Coronary artery (tissue), 2 donors: ENCODE results near the gene CBLL2.

ENCODE experiments used
- DNase-seq: peaks from one replicate; pipeline ENCODE4 v3.0.0-alpha.2; 2017; ENCODE audit warnings: low spot score
- H3K27ac ChIP-seq, 2 donors: fragments of 200-600 bp; sonication (generic); one replicate each; pipeline ENCODE4 v1.5.1; 2016 to 2019
- H3K4me3 ChIP-seq: fragments of 200-600 bp; sonication (generic); 2 replicates; pipeline ENCODE4 v1.5.1; 2016; ENCODE audit warnings: mild to moderate bottlenecking, moderate library complexity
- TF ChIP-seq, protein P1 (sequence below): fragments of 200-600 bp; sonication (generic); IDR thresholded peaks from one replicate; pipeline ENCODE4 v1.5.1; 2019; ENCODE audit warnings: antibody characterized with exemption

CBLL2 gene

DNA sequence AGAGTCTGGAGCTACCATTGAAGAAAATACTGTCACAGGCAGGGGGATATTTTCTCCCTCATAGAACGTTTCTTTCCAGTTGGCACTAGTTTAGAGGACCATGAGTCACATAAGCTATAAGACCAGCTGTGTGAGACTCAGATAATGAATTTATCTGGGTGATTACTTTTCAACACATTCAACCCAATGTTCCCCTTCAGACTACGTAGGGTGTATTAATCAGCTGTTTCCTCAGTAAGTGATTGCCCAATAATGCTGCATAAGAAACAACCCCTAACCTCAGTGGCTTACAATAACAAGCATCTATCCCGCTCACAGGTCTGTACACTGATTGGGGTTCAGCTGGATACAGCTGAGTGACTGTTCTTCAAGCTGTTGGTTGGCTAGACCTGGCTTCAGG, 38.1 kb downstream of the CBLL2 start:
- TF ChIP-seq, protein P1, sequence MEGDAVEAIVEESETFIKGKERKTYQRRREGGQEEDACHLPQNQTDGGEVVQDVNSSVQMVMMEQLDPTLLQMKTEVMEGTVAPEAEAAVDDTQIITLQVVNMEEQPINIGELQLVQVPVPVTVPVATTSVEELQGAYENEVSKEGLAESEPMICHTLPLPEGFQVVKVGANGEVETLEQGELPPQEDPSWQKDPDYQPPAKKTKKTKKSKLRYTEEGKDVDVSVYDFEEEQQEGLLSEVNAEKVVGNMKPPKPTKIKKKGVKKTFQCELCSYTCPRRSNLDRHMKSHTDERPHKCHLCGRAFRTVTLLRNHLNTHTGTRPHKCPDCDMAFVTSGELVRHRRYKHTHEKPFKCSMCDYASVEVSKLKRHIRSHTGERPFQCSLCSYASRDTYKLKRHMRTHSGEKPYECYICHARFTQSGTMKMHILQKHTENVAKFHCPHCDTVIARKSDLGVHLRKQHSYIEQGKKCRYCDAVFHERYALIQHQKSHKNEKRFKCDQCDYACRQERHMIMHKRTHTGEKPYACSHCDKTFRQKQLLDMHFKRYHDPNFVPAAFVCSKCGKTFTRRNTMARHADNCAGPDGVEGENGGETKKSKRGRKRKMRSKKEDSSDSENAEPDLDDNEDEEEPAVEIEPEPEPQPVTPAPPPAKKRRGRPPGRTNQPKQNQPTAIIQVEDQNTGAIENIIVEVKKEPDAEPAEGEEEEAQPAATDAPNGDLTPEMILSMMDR, result no peak
- H3K27ac ChIP-seq, result no peak overlapping the region
- no peak for DNase-seq
- no peak overlapping the region for H3K4me3 ChIP-seq

DNA sequence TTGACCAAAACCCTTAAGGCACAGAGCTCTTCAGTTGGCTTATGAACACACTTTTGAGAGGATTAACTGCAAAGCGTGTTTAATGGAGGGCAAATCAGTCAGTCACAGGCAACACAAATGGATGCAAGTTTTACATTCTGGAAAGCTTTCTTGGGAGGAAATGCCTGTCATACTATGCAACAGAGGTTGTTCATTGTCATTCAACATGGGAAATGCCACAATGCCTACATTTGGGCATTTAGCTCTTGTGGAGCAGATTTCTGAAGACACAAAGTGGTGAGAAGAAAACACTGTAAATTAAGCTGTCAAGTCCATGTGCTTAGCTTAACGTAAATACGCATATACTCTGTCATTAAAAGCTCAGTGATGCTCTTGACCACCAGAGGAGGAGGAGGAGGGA, 41.1 kb downstream of the CBLL2 start:
- TF ChIP-seq, protein P1, result no peak
- Histone ChIP-seq H3K4me3 (no peak overlapping the region), H3K27ac (no peak overlapping the region)
- DNase-seq, result no peak

DNA sequence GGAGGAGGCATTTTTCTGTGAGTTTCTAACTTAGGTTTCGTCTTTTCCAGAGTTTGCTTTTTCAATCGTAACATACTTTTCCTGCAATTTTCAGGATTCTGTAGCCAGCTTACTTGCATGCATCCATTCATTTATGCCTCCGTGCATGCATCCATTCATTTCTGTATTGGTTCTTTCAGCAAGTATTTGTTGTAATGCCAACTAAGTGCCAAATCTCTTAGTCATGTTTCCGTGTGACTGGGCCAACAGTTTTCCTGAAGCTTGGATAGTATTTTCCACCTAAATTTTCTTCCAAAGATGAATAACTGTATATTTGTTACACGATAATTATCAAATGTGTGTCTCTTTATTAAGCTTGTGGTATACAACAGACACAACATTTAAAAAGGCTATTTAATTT, 41.5 kb downstream of the CBLL2 start:
- Histone ChIP-seq H3K27ac (no peak overlapping the region), H3K4me3 (no peak overlapping the region)
- no peak for DNase-seq
- TF ChIP-seq, protein P1, result no peak

DNA sequence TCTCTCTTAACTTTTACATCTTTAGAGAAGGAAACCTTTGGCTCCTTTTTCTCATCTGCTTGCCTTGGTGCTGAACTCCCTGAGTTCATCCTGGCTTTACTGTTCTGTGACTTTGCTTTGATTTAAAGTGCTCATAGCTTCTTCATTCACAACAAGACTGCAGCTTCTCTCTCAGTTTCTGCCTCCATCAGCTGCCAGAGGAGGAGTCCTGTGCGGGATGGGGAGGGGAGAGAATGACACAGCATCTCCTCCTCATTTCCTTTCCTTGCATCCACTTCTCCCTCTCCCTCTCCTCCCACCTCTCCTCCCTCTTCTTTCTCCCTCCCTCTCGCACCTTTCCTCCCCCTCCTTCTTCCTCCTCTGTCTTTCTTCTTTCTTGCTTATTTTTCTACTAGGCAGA, 42.0 kb downstream of the CBLL2 start:
- DNase-seq, result no peak

DNA sequence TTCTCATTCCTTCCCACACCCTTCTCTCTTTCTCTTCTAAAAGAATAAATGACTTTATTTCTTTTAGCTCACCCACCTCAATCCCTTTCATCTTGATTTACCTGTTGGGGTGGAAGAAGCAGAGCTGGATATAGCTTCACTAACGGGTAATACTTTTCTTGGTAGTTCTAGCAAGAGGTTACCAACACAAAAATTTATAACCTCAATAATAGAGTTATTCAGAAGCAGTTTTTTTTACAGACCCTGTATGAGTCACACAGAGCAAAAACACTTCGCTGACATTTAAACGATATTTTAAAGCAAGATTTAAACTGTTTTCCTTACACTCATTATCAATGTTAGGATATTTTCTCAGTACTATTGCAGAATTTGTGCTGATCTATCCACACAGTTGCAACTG, 42.4 kb downstream of the CBLL2 start:
- H3K27ac ChIP-seq, result no peak overlapping the region
- TF ChIP-seq, protein P1, result no peak
- H3K4me3 ChIP-seq, result no peak overlapping the region
- DNase-seq, result no peak

More for the DNA sequence above, 42.0 kb downstream of the CBLL2 start:
- Histone ChIP-seq H3K27ac (no peak overlapping the region), H3K4me3 (no peak overlapping the region)
- TF ChIP-seq, protein P1, result no peak

DNA sequence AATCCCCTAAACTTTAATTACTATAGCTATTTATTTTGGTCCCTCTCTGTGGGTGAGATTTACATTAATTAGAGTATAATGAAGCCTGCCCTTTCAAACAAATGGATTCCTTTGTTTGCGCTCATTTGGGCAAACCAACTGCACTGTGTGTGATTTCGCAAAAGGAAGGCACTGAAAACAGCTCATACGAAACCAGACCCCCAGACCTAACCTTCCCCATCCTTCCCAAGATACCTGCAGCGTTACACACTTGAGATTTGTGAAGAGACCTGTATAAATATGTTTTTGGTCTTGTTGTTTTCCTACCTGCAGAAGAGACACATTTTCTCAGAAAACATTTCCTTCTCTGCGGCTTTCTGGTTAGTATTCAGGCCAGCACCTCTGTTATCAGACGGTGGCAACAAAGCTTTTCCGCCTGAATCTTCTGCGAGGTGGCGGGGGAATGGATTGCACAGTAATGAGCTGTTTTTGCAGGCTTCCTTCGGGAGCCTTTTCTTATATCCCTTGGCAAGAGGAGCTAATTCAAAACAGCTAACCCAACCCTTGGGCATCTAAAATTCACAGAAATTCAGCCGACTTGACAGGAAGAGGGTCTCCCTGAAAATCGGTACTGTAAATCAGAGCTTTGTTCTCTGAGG, 47.6 kb downstream of the CBLL2 start:
- Histone ChIP-seq H3K27ac (no peak overlapping the region), H3K4me3 (no peak overlapping the region)
- TF ChIP-seq, protein P1, result no peak
- DNase-seq, result no peak

DNA sequence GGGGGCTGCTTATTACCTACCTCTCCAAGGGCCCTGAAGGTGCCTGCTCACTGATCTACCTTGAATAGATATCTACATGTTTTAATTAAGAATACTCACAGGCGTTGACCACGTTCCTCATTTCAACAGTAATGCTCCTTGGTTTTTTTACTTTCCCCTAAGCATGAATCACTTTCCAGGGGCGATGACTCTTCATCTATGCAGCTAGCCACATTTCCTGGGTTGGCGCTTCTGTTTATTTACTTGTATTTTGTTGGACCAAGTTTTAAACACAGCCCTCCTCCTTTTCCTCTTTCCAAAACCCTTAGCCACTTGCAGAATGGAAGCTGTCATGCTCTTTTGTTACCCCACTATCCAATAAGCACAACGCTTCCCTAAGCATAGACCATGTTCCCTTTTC, 50.8 kb downstream of the CBLL2 start:
- TF ChIP-seq, protein P1, result no peak
- Histone ChIP-seq H3K4me3 (no peak overlapping the region), H3K27ac (no peak overlapping the region)
- no peak for DNase-seq
